ENCODE data around the gene PLXNA3. TPM values are rescaled to one million over a fixed set of nuclear protein-coding genes. Genes with fewer than 3 reads are reported as not detected.

Gene PLXNA3
- total and polyA plus RNA-seq, 2 donors from 2014 or later = 4.9 to 40.5 TPM

GRCh38 chrX:154469880-154470279 is 11.8 kb downstream of the PLXNA3 start:
- intact Hi-C loops (cut with DNase I) = no loop called here
- no peaks in the 10 kb centered on the region for H3K36me3 ChIP-seq (ENCODE audit: control insufficient read depth in 2 of 3, insufficient read depth in 3 of 3, low read length in 3 of 3)
- FAIRE-seq (no peak), DNase-seq (no peak)
- no peak overlapping the region for H3K27ac ChIP-seq (ENCODE audit: low read depth in 2 of 2, low read length in 2 of 2)
- TF ChIP-seq CTCF (IDR thresholded peaks at IDR 0.05; ENCODE audit: borderline replicate concordance, extremely low read depth, insufficient read depth) = no peak
- H3K4me1 ChIP-seq (ENCODE audit: control insufficient read depth in 2 of 3, insufficient read depth in 2 of 3, low read depth in 1 of 3, low read length in 3 of 3) = no peaks in the 10 kb centered on the region
- no peaks in the 10 kb centered on the region for H3K27me3 ChIP-seq (ENCODE audit: control insufficient read depth, insufficient read depth, low read length)
- no peak overlapping the region for H3K4me3 ChIP-seq (ENCODE audit: low read length in 3 of 3)
- no peak overlapping the region for H3K9ac ChIP-seq (ENCODE audit: low read length in 3 of 3)
- no peaks in the 10 kb centered on the region for H3K9me3 ChIP-seq (ENCODE audit: control insufficient read depth in 2 of 3, insufficient read depth in 1 of 3, low read length in 3 of 3)

DNA sequence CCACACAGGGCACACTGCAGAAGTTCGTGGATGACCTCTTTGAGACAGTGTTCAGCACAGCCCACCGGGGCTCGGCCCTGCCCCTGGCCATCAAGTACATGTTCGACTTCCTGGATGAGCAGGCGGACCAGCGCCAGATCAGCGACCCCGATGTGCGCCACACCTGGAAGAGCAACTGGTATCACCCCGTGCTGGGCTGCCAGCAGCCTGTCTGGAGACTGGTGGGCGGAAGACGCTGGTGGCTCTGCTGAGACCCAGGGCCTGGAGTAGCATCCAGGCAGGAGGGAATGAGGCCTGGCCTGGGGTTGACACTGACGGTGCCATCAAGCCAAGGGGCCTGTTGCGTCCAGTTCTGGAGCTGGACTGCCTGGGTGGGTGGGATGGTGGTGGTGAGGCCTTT is 12.4 kb downstream of the PLXNA3 start:
- Histone ChIP-seq H3K4me1 (ENCODE audit: control insufficient read depth in 2 of 3, insufficient read depth in 2 of 3, low read depth in 1 of 3, low read length in 3 of 3) (no peaks in the 10 kb centered on the region), H3K9me3 (ENCODE audit: control insufficient read depth in 2 of 3, insufficient read depth in 1 of 3, low read length in 3 of 3) (no peaks in the 10 kb centered on the region), H3K27ac (ENCODE audit: low read depth in 2 of 2, low read length in 2 of 2) (no peak overlapping the region), H3K36me3 (ENCODE audit: control insufficient read depth in 2 of 3, insufficient read depth in 3 of 3, low read length in 3 of 3) (no peaks in the 10 kb centered on the region), H3K27me3 (ENCODE audit: control insufficient read depth, insufficient read depth, low read length) (no peaks in the 10 kb centered on the region), H3K9ac (ENCODE audit: low read length in 3 of 3) (no peak overlapping the region), H3K4me3 (ENCODE audit: low read length in 3 of 3) (no peak overlapping the region)
- no peak for DNase-seq
- no peak for TF ChIP-seq CTCF (IDR thresholded peaks at IDR 0.05; ENCODE audit: borderline replicate concordance, extremely low read depth, insufficient read depth)
- FAIRE-seq = no peak
- intact Hi-C loops (cut with DNase I) = no loop called here

DNA sequence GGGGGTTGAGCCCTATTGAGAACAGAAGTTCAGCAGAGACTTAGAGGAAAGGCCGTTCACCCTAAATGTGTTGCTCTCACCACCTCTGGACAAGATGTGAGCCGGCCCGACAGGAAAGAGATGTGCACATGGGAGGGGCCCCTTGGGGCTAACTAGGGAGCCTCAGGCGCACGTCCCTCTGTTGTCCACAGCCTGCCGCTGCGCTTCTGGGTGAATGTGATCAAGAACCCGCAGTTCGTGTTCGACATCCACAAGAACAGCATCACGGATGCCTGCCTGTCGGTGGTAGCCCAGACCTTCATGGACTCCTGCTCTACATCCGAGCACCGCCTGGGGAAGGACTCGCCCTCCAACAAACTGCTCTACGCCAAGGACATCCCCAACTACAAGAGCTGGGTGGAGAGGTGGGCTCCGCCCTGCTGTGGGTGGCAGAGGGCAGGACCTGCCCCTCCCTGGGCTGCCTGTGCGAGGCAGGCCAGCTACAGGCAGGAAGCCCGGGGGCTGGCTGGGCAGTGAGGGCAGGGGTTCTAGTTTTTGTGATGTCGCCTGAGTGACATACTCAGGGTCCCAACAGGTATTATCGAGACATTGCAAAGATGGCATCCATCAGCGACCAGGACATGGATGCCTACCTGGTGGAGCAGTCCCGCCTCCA is 13.0 kb downstream of the PLXNA3 start:
- H3K4me3 ChIP-seq (ENCODE audit: low read length in 3 of 3) = no peak overlapping the region
- no peak for DNase-seq
- no peaks in the 10 kb centered on the region for H3K27me3 ChIP-seq (ENCODE audit: control insufficient read depth, insufficient read depth, low read length)
- H3K36me3 ChIP-seq (ENCODE audit: control insufficient read depth in 2 of 3, insufficient read depth in 3 of 3, low read length in 3 of 3) = no peaks in the 10 kb centered on the region
- TF ChIP-seq CTCF (IDR thresholded peaks at IDR 0.05; ENCODE audit: borderline replicate concordance, extremely low read depth, insufficient read depth) = no peak
- H3K27ac ChIP-seq (ENCODE audit: low read depth in 2 of 2, low read length in 2 of 2) = no peak overlapping the region
- intact Hi-C loops (cut with DNase I) = no loop called here
- H3K4me1 ChIP-seq (ENCODE audit: control insufficient read depth in 2 of 3, insufficient read depth in 2 of 3, low read depth in 1 of 3, low read length in 3 of 3) = no peaks in the 10 kb centered on the region
- no peak for FAIRE-seq
- H3K9me3 ChIP-seq (ENCODE audit: control insufficient read depth in 2 of 3, insufficient read depth in 1 of 3, low read length in 3 of 3) = no peaks in the 10 kb centered on the region
- H3K9ac ChIP-seq (ENCODE audit: low read length in 3 of 3) = no peak overlapping the region
